GM12878 (cell line): ENCODE measurements around the gene DLGAP3. TPM values are rescaled to one million over a fixed set of nuclear protein-coding genes. Genes with fewer than 3 reads are reported as not detected.
A peak's percentile ranks its signal among the peaks of the same experiment; 100 is the strongest.

Source experiments
- ATF3 ChIP-seq: IDR thresholded peaks from 2 replicates; pipeline ENCODE4 v1.6.1; 2011; ENCODE audit warnings: low read depth, mild to moderate bottlenecking, low read length, moderate library complexity, borderline replicate concordance; ENCODE audit errors: extremely low read depth
- CBX3 ChIP-seq: fragments of 200-600 bp; sonication (generic); IDR thresholded peaks from 2 replicates; pipeline ENCODE4 v1.6.1; 2016; ENCODE audit warnings: low read depth, borderline replicate concordance
- CUX1 ChIP-seq: IDR thresholded peaks from 2 replicates; pipeline ENCODE4 v1.6.1; 2012; ENCODE audit warnings: improper control_type of control experiment, low read depth, low read length; ENCODE audit not compliant: insufficient replicate concordance
- ETV6 ChIP-seq, 2 experiments: fragments of 450-650 bp in 1 of 2; IDR thresholded peaks in 1 of 2; conservative IDR thresholded peaks in 1 of 2; 2 replicates each; pipeline ENCODE4 v1.6.1; 2014; ENCODE audit warnings: antibody characterized with exemption in 1 of 2, borderline replicate concordance in 1 of 2, low read depth in 1 of 2, mild to moderate bottlenecking in 1 of 2, moderate library complexity in 1 of 2
- HCFC1 ChIP-seq: fragments of 150-350 bp; IDR thresholded peaks from 2 replicates; pipeline ENCODE4 v1.6.1; 2014; ENCODE audit warnings: low read length
- IRF3 ChIP-seq: fragments of 450-650 bp; IDR thresholded peaks from 2 replicates; pipeline ENCODE4 v1.6.1; 2014; ENCODE audit warnings: mild to moderate bottlenecking
- KLF5 ChIP-seq: fragments of 450-650 bp; IDR thresholded peaks from 2 replicates; pipeline ENCODE4 v1.6.1; 2014; ENCODE audit warnings: mild to moderate bottlenecking; ENCODE audit not compliant: partially characterized antibody
- MEF2A ChIP-seq: IDR thresholded peaks from 2 replicates; pipeline ENCODE4 v1.6.1; 2011; ENCODE audit warnings: low read depth, mild to moderate bottlenecking, low read length, moderate library complexity; ENCODE audit not compliant: insufficient read depth
- PAX8 ChIP-seq: fragments of 450-650 bp; IDR thresholded peaks from 2 replicates; pipeline ENCODE4 v1.6.1; 2017; ENCODE audit warnings: mild to moderate bottlenecking, moderate library complexity
- PML ChIP-seq: IDR thresholded peaks from 2 replicates; pipeline ENCODE4 v1.6.1; 2012; ENCODE audit warnings: low read length, inconsistent platforms
- REST ChIP-seq: IDR thresholded peaks from 2 replicates; pipeline ENCODE4 v1.6.1; 2012; ENCODE audit warnings: mild to moderate bottlenecking, low read depth, low read length
- YY1 ChIP-seq: IDR thresholded peaks from 2 replicates; pipeline ENCODE4 v1.6.1; 2011; ENCODE audit warnings: low read depth, mild to moderate bottlenecking, low read length
- ZBTB4 ChIP-seq: fragments of 450-650 bp; formaldehyde crosslinking; IDR thresholded peaks from 2 replicates; pipeline ENCODE4 v1.4.0; 2022; ENCODE audit warnings: mild to moderate bottlenecking, moderate library complexity
- polyA plus RNA-seq, 11 experiments: library from polyadenylated mRNA; depleted of rRNA in 4 of 11; unstranded in 6 of 11; stranded (reverse) in 5 of 11; fragments of >200 nt; fragmentation: Nextera tagmentation in 4 of 11; fragmentation: Illumina TruSeq in 1 of 11; extraction: Ambion mirVana in 4 of 11; extraction: Trizol in 1 of 11; gene quantifications; 1 replicate in 1 of 11; 2 replicates in 10 of 11; pipeline versions ENCODE4 v1.2.1 to v1.2.3, GENCODE V29; 2011 to 2016; ENCODE audit warnings: inconsistent platforms in 2 of 11, missing spikeins in 2 of 11, low read depth in 1 of 11
- total RNA-seq, 4 experiments: library from RNA; depleted of rRNA in 3 of 4; stranded (reverse); fragments of >200 nt in 3 of 4; fragmentation: Illumina TruSeq in 1 of 4; extraction: Trizol in 1 of 4; gene quantifications; 2 replicates each; pipeline versions ENCODE4 v1.2.1 to v1.2.3, GENCODE V29; 2013 to 2021

DLGAP3 gene
- total and polyA plus RNA-seq, 10 of the 15 experiments (the other 5 are each of a cell fraction or from before 2014, with no cell fraction given) = 0.03 to 0.15 (median 0.08) TPM; not detected in 4

GRCh38 chr1:34859446-34860200, 69.8 kb downstream of the DLGAP3 start, which contains the start of gene SMIM12 (continued):
- TF ChIP-seq ZBTB4 (CRISPR knock-in tag) (no peak), HCFC1 (peak; percentile 76), CUX1 (no peak), MEF2A (no peak), KLF5 (peak; percentile 61), CBX3 (no peak), ETV6 (conservative IDR thresholded peaks at IDR 0.05 in 1 of 2, IDR thresholded peaks at IDR 0.05 in 1 of 2; ENCODE audit: borderline replicate concordance in 1 of 2, low read depth in 1 of 2) (no peak), PAX8 (no peak), REST (no peak), PML (peak; percentile 79), ATF3 (no peak), YY1 (peak; percentile 77), IRF3 (no peak; the same call in 1 of the 2 replicates)
